ENCODE measurements around the gene NDST4.

NDST4 gene

DNA sequence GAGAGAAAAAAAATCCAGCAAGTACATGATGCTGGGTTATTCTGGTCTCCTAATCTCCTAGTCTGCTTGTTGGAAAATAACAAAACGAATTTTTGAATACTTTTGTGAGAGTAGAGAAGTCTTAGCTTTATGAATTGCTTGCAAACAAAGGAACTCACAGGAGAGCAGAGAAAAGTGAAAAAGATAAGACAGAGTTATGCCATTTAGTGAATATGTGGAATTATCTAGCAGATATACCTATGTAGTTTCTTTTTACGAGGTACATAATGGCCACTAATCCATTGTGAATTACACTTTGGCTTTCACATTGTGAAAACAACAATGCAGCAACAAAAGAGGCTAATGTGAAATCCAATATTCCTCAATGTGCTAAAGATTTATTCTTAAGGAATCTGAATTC lies 226.7 kb downstream of the NDST4 start:
- H3K4me3 ChIP-seq (ENCODE audit: low read depth, low read length): no peak overlapping the region
- DNase-seq (ENCODE audit: low read depth): no peak
- TF ChIP-seq, protein P1, sequence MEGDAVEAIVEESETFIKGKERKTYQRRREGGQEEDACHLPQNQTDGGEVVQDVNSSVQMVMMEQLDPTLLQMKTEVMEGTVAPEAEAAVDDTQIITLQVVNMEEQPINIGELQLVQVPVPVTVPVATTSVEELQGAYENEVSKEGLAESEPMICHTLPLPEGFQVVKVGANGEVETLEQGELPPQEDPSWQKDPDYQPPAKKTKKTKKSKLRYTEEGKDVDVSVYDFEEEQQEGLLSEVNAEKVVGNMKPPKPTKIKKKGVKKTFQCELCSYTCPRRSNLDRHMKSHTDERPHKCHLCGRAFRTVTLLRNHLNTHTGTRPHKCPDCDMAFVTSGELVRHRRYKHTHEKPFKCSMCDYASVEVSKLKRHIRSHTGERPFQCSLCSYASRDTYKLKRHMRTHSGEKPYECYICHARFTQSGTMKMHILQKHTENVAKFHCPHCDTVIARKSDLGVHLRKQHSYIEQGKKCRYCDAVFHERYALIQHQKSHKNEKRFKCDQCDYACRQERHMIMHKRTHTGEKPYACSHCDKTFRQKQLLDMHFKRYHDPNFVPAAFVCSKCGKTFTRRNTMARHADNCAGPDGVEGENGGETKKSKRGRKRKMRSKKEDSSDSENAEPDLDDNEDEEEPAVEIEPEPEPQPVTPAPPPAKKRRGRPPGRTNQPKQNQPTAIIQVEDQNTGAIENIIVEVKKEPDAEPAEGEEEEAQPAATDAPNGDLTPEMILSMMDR (conservative IDR thresholded peaks at IDR 0.05; ENCODE audit: low read depth, low read length): no peak

DNA sequence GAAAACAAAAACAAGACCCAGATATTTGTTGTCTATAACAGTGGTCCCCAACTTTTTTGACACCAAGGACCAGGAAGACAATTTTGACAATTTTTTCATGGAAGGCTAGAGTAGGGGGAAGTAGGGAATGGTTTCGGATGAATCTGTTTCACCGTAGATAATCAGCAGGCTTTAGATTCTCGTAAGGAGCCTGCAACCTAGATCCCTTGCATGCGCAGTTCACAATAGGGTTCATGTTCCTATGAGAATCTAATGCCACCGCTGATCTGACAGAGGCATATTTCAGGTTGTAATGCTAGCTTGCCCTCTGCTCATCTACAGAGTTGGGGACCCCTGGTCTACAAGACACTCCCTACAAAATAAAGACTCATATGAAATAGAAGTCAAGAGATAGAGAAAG lies 229.8 kb downstream of the NDST4 start:
- H3K4me3 ChIP-seq (ENCODE audit: low read depth, low read length): no peak overlapping the region
- DNase-seq (ENCODE audit: low read depth): no peak
- TF ChIP-seq, protein P1 (conservative IDR thresholded peaks at IDR 0.05; ENCODE audit: low read depth, low read length): no peak

DNA sequence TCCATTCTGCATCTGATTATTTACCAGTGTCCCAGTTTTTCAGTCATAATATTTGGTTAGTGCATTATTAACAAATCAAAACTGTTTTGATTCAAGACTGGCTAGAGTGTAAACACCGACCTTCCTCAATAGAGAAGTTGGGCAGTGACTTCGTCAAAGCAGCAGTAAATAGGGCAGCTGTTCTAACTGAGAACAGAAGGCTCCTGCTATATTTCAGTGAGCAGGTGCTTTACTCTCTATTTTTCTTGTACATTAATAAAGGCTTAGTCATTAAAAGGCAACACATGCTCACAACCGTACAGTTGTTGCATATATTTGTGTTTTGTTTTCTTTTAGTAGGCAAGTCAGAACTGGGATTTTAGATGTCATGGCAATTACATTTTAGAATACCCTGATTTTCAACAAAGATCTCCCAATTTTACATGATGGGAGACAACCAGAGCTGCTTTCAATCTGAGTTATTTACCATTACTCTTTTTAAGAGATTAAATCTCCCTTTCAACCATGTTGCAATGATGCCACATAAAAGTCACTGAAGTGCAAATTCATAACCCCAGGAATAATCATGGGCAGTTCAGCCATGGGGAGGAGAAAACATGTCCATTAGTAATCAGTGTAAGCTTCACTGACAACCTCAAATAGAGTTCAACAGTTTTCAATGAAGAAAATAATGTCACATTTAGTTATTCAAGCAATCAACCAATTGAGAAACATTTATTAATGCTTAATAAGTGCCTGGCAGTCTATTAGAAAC lies 233.3 kb downstream of the NDST4 start:
- H3K4me3 ChIP-seq (ENCODE audit: low read depth, low read length): no peak overlapping the region
- DNase-seq (ENCODE audit: low read depth): peak; percentile 12
- TF ChIP-seq, protein P1 (conservative IDR thresholded peaks at IDR 0.05; ENCODE audit: low read depth, low read length): no peak

DNA sequence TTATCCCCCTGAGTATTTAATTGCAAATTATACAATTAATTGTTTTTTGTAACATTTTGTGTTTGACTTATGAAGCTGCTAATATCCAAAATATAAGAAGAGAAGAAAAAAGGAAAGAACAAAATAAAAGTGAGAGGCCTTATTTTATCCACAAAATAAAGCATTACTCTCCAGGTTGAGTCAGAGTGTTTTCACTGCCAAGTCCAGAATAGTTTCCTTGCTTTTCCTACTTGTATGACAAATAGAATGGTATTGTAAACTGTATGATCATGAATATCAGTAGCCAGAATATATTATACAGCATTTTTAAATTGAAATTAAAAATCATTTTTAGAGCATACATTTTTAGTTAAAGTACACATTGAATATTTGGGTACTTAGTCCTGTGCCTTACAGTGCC lies 237.8 kb downstream of the NDST4 start:
- TF ChIP-seq, protein P1 (conservative IDR thresholded peaks at IDR 0.05; ENCODE audit: low read depth, low read length): no peak
- peak; percentile 43 for DNase-seq (ENCODE audit: low read depth)
- no peak overlapping the region for H3K4me3 ChIP-seq (ENCODE audit: low read depth, low read length)

DNA sequence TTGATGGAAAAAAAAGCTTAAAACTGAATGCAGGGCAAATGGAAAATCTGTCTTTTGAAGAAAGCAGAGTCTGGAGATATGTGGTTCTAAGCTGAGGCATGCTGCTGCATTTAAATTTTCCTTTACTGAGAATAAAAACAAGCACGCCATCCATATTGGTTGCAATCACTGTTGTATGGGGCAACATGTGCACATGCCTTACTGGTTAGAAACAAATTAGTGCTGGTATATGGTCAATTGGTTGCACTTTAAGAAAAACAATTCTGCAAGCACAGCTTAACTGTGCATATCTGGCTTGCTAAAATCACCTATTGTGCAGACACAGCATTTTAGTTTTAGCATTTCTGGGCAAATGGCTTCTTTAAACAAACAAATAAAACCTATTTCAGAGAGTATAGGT lies 239.1 kb downstream of the NDST4 start:
- no peak overlapping the region for H3K4me3 ChIP-seq (ENCODE audit: low read depth, low read length)
- DNase-seq (ENCODE audit: low read depth): no peak
- TF ChIP-seq, protein P1 (conservative IDR thresholded peaks at IDR 0.05; ENCODE audit: low read depth, low read length): no peak

DNA sequence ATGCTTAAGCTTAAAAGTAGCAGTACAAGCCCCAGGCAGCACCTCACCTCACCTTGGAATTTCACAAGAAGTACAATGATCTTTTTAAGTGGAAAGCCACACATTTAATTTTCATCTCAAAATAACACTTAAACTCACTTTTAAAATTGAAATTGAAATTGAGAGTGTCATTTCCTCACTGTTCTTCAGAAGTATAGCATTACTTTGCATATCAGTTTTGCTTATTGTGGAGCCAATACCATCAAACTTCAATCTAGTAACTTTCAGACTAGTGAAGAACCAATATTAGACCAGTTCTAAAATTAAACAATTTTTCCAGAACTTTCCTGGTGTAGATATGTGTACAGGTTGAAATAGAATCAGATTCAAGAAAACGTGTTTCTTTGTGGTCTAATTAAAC lies 242.4 kb downstream of the NDST4 start:
- DNase-seq (ENCODE audit: low read depth): no peak
- TF ChIP-seq, protein P1 (conservative IDR thresholded peaks at IDR 0.05; ENCODE audit: low read depth, low read length): no peak
- no peak overlapping the region for H3K4me3 ChIP-seq (ENCODE audit: low read depth, low read length)
